ENCODE measurements around the gene EFNA2. TPM values are rescaled to one million over a fixed set of nuclear protein-coding genes. Genes with fewer than 3 reads are reported as not detected.

The EFNA2 gene
- total RNA-seq, 4 donors from 2014 or later, result not detected

DNA sequence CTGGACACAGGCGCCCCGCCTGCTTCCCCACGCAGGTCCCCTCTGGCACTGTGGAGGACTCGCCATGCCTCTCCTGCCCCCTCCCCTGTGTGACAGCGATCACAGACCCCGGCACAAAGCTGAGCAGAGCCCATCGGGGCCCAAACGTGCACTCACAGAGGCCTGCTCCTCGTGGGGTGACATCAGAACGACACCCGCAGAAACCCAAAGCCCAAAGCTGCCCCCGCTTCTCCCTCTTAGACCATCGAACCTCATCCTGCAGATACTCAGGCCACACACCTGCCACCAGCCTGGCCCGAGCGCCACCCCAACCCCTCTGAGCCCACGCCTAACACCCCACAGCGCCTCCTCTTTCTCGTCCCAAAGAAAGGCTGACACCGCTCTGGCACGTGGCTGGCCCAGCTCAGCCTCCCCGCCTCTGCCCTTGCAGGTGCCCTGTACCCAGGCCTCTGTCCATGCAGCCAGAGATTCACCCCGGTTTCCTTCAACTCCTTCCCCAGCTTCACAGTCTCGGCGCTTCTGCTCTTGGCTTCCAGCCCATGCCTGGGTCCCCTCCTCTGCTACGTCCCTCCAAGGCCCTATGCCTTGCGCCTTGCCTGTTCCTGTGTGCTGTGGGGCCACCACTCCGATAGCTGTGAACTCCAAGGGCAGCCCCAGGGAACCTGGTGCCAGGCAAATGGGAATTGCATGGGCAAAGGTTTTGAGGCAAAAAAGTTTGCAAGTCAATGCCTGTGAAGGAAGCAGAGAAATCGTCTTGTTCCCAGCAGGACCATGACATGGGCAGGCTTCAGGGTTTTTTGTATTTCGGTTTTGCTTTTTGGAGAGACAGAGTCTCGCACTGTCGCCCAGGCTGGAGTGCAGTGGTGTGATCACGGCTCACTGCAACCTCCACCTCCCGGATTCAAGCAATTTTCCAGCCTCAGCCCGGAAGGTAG lies 47.0 kb upstream of the EFNA2 start:
- Histone ChIP-seq H3K27me3 (peaks cover 0 to 14% (median 2%) of the 10 kb centered on the region in 4 donors), H3K27ac (replicated peaks in 1 of 4) (peak overlapping the region; percentile 91 to 100 (median 100)), H3K4me3 (peak overlapping the region; percentile 60 to 62 (median 61)), H3K4me1 (peaks cover 47 to 73% (median 64%) of the 10 kb centered on the region in 4 donors), H3K9me3 (no peaks in the 10 kb centered on the region), H3K36me3 (peaks cover 0 to 3% (median 0%) of the 10 kb centered on the region in 4 donors)
- intact Hi-C loops (cut with DNase I), result no loop called here
- TF ChIP-seq POLR2AphosphoS5 (IDR thresholded peaks at IDR 0.05) (no peak), POLR2A (IDR thresholded peaks at IDR 0.05; ENCODE audit: low read depth) (no peak), EP300 (IDR thresholded peaks at IDR 0.05) (no peak)
- TF ChIP-seq, protein P1, sequence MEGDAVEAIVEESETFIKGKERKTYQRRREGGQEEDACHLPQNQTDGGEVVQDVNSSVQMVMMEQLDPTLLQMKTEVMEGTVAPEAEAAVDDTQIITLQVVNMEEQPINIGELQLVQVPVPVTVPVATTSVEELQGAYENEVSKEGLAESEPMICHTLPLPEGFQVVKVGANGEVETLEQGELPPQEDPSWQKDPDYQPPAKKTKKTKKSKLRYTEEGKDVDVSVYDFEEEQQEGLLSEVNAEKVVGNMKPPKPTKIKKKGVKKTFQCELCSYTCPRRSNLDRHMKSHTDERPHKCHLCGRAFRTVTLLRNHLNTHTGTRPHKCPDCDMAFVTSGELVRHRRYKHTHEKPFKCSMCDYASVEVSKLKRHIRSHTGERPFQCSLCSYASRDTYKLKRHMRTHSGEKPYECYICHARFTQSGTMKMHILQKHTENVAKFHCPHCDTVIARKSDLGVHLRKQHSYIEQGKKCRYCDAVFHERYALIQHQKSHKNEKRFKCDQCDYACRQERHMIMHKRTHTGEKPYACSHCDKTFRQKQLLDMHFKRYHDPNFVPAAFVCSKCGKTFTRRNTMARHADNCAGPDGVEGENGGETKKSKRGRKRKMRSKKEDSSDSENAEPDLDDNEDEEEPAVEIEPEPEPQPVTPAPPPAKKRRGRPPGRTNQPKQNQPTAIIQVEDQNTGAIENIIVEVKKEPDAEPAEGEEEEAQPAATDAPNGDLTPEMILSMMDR (IDR thresholded peaks at IDR 0.05), result no peak
- no peak for DNase-seq (ENCODE audit: extremely low spot score)
- WGBS, result 64% methylated on average over 27 of the region's 34 CpGs

- intact Hi-C loops (cut with DNase I), result no loop called here
- Histone ChIP-seq H3K4me1 (peaks cover 54 to 79% (median 69%) of the 10 kb centered on the region in 4 donors), H3K27ac (replicated peaks in 1 of 4) (peak overlapping the region; percentile 91 to 100 (median 100)), H3K9me3 (no peaks in the 10 kb centered on the region), H3K36me3 (peaks cover 0 to 3% (median under 1%) of the 10 kb centered on the region in 4 donors), H3K4me3 (no peak overlapping the region), H3K27me3 (peaks cover 0 to 14% (median 2%) of the 10 kb centered on the region in 4 donors)
- no peak for DNase-seq (ENCODE audit: extremely low spot score)
- 87% methylated on average over 10 of the region's 11 CpGs for WGBS
- TF ChIP-seq POLR2A (IDR thresholded peaks at IDR 0.05; ENCODE audit: low read depth) (no peak), EP300 (IDR thresholded peaks at IDR 0.05) (no peak), POLR2AphosphoS5 (IDR thresholded peaks at IDR 0.05) (no peak)
- TF ChIP-seq, protein P1 (IDR thresholded peaks at IDR 0.05), result no peak
Measured at GRCh38 chr19:1239420-1239795, 46.3 kb upstream of the EFNA2 start.

- TF ChIP-seq EP300 (IDR thresholded peaks at IDR 0.05) (peak; percentile 42), POLR2A (IDR thresholded peaks at IDR 0.05; ENCODE audit: low read depth) (no peak), POLR2AphosphoS5 (IDR thresholded peaks at IDR 0.05) (peak; percentile 49 to 74)
- TF ChIP-seq, protein P1 (IDR thresholded peaks at IDR 0.05), result peak; percentile 97 to 99 (median 97)
- Histone ChIP-seq H3K36me3 (peaks cover 0 to 3% (median 0%) of the 10 kb centered on the region in 4 donors), H3K9me3 (no peaks in the 10 kb centered on the region), H3K4me3 (peak overlapping the region; percentile 38 to 82 (median 62)), H3K27me3 (peaks cover 0 to 14% (median 2%) of the 10 kb centered on the region in 4 donors), H3K4me1 (peaks cover 60 to 86% (median 76%) of the 10 kb centered on the region in 4 donors), H3K27ac (replicated peaks in 1 of 4) (peak overlapping the region; percentile 91 to 100 (median 100))
- no peak for DNase-seq (ENCODE audit: extremely low spot score)
- 22% methylated on average over 18 of the region's 84 CpGs for WGBS
- intact Hi-C loops (cut with DNase I), result no loop called here
Measured at GRCh38 chr19:1239796-1240737, 45.6 kb upstream of the EFNA2 start.

DNA sequence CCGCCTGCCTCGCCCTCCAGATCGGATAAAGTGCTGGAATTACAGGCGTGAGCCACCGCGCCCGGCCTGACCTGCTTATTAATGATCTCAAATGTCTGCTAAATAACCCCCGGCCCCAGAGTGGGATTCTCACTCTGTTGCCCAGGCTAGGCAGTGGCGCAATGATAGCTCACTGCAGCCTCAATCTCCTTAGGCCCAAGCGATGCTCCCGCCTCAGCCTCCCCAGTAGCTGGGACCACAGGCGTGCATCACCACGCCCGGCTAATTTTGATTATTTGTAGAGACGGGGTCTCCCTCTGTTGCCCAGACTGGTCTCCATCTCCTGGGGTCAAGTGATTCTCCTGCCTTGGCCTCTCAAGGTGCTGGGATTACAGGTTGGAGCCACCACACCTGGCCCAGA lies 44.7 kb upstream of the EFNA2 start:
- 79% methylated on average over 5 of the region's 15 CpGs for WGBS
- Histone ChIP-seq H3K36me3 (peaks cover 0 to 3% (median 0%) of the 10 kb centered on the region in 4 donors), H3K4me3 (peak overlapping the region; percentile 38 to 84 (median 82)), H3K4me1 (peaks cover 68 to 93% (median 84%) of the 10 kb centered on the region in 4 donors), H3K27ac (replicated peaks in 1 of 4) (peak overlapping the region; percentile 91 to 100 (median 100)), H3K9me3 (no peaks in the 10 kb centered on the region), H3K27me3 (peaks cover 0 to 14% (median 2%) of the 10 kb centered on the region in 4 donors)
- TF ChIP-seq, protein P1 (IDR thresholded peaks at IDR 0.05), result no peak
- TF ChIP-seq EP300 (IDR thresholded peaks at IDR 0.05) (no peak), POLR2A (IDR thresholded peaks at IDR 0.05; ENCODE audit: low read depth) (no peak), POLR2AphosphoS5 (IDR thresholded peaks at IDR 0.05) (no peak)
- DNase-seq (ENCODE audit: extremely low spot score), result no peak
- intact Hi-C loops (cut with DNase I), result no loop called here
